CD1c-positive myeloid dendritic cell (primary cell): ENCODE measurements around the gene R3HDML.
"Not testable (repeated sequence)": the region's sequence is repeated elsewhere in the genome, so short reads cannot be mapped to it uniquely, and the experiment has no call there.

ENCODE experiments used
- DNase-seq: peaks from one replicate; pipeline ENCODE4 v3.0.0-alpha.2; 2016; ENCODE audit errors: extremely low spot score

R3HDML gene

GRCh38 chr20:44327748-44328147 is 9.1 kb upstream of the R3HDML start:
- DNase-seq, result not testable (repeated sequence)

- no peak for DNase-seq
These were observed 8.4 kb upstream of the R3HDML start for GRCh38 chr20:44328428-44328827.

GRCh38 chr20:44331201-44331600 is 5.6 kb upstream of the R3HDML start:
- DNase-seq, result no peak

GRCh38 chr20:44334306-44334705 is 2.5 kb upstream of the R3HDML start:
- no peak for DNase-seq

- DNase-seq, result no peak
These were observed 2.1 kb upstream of the R3HDML start for GRCh38 chr20:44334709-44335108.

GRCh38 chr20:44335675-44336074 is 1.2 kb upstream of the R3HDML start:
- no peak for DNase-seq

- no peak for DNase-seq
These were observed 757 bp upstream of the R3HDML start for GRCh38 chr20:44336086-44336485.

- no peak for DNase-seq
These were observed 5.4 kb downstream of the R3HDML start for GRCh38 chr20:44342248-44342647.

GRCh38 chr20:44343162-44343675 is 6.4 kb downstream of the R3HDML start:
- no peak for DNase-seq

GRCh38 chr20:44344723-44345122 is 7.9 kb downstream of the R3HDML start:
- DNase-seq, result no peak

- no peak for DNase-seq
These were observed 8.3 kb downstream of the R3HDML start for GRCh38 chr20:44345147-44345546.

- DNase-seq, result not testable (repeated sequence)
These were observed 9.1 kb downstream of the R3HDML start for GRCh38 chr20:44345941-44346340.

GRCh38 chr20:44348168-44348659 is 11.4 kb downstream of the R3HDML start:
- no peak for DNase-seq

GRCh38 chr20:44349349-44349748 is 12.5 kb downstream of the R3HDML start:
- DNase-seq, result no peak

- DNase-seq, result no peak
These were observed 13.7 kb downstream of the R3HDML start for GRCh38 chr20:44350567-44350966.

- no peak for DNase-seq
These were observed 18.2 kb downstream of the R3HDML start for GRCh38 chr20:44354979-44355497.

GRCh38 chr20:44355498-44356352 is 18.9 kb downstream of the R3HDML start, which contains the start of gene HNF4A:
Gene HNF4A (plus strand): TSS chr20:44355699. CDS start chr20:44355805, 106 bp downstream.
- no peak for DNase-seq

- DNase-seq, result no peak
These were observed 19.5 kb downstream of the R3HDML start for GRCh38 chr20:44356353-44356723.

- DNase-seq, result no peak
These were observed 20.2 kb downstream of the R3HDML start for GRCh38 chr20:44357020-44357419.

- no peak for DNase-seq
These were observed 20.8 kb downstream of the R3HDML start for GRCh38 chr20:44357555-44358125.

GRCh38 chr20:44358776-44359175 is 21.9 kb downstream of the R3HDML start:
- DNase-seq, result no peak

- DNase-seq, result no peak
These were observed 23.4 kb downstream of the R3HDML start for GRCh38 chr20:44360221-44360620.

- no peak for DNase-seq
These were observed 24.2 kb downstream of the R3HDML start for GRCh38 chr20:44361021-44361420.
